Measurements from ENCODE around the gene CD59. TPM values are rescaled to one million over a fixed set of nuclear protein-coding genes. Genes with fewer than 3 reads are reported as not detected.

Gene CD59
- total RNA-seq, result 759 and 1,573 TPM in 2 replicates

GRCh38 chr11:33736148-33736812 lies at the start of gene CD59:
CD59 (minus strand) TSS chr11:33736423; CDS start chr11:33722445, 13,978 bp downstream.

GRCh38 chr11:33773987-33774735 lies 37.9 kb upstream of the CD59 start, which contains the start of gene FBXO3:
FBXO3 (minus strand) TSS chr11:33774520; CDS start chr11:33774497, 23 bp downstream.

GRCh38 chr11:33700502-33701271 lies 35.5 kb downstream of the CD59 start, which contains the start of gene C11orf91:
C11orf91 (minus strand) TSS chr11:33700826; CDS start chr11:33700740, 86 bp downstream.

Other genes starting within 250 kb of the CD59 start
- gene C11orf91, start 35.6 kb downstream of the CD59 start, total RNA-seq, result 0.33 and 0.39 TPM in 2 replicates
- 76.6 and 145 TPM in 2 replicates for gene FBXO3, start 38.1 kb upstream of the CD59 start, total RNA-seq
- gene LMO2, start 155.7 kb upstream of the CD59 start, total RNA-seq, result 0.39 and 2.3 TPM in 2 replicates

All from placental epithelial cell (primary cell).